Measurements from ENCODE around the gene COG4.

- TF ChIP-seq CTCF (IDR thresholded peaks at IDR 0.05; ENCODE audit: borderline replicate concordance, extremely low read depth, low read length, poor library complexity, severe bottlenecking) (no peak), EZH2 (IDR thresholded peaks at IDR 0.05; ENCODE audit: borderline replicate concordance, low read depth, low read length, severe bottlenecking) (no peak)
Measured at GRCh38 chr16:70448075-70448474, 75.3 kb downstream of the COG4 start.
